H9 (cell line): ENCODE results near the gene PPP1R1B. TPM values are rescaled to one million over a fixed set of nuclear protein-coding genes. Genes with fewer than 3 reads are reported as not detected.

Experiments
- DNase-seq: peaks from one replicate; pipeline ENCODE4 v3.0.0-alpha.2; 2017
- H2AFZ ChIP-seq: one replicate; pipeline ENCODE4 v1.6.1; 2013; ENCODE audit warnings: mild to moderate bottlenecking, low read length, control low read depth, moderate library complexity
- H2AK5ac ChIP-seq: 2 replicates; pipeline ENCODE4 v1.6.1; 2013; ENCODE audit warnings: low read length, control low read depth, mixed read lengths; ENCODE audit not compliant: insufficient read length
- H2BK120ac ChIP-seq: one replicate; pipeline ENCODE4 v1.6.1; 2013; ENCODE audit warnings: low read depth, mild to moderate bottlenecking, low read length, control low read depth, inconsistent platforms; ENCODE audit not compliant: poor library complexity, severe bottlenecking
- H2BK12ac ChIP-seq: 2 replicates; pipeline ENCODE4 v1.6.1; 2013; ENCODE audit warnings: low read length, control low read depth, mixed read lengths, low read depth; ENCODE audit not compliant: insufficient read length
- H2BK15ac ChIP-seq: 2 replicates; pipeline ENCODE4 v1.6.1; 2013; ENCODE audit warnings: low read depth, low read length, control low read depth
- H2BK20ac ChIP-seq: one replicate; pipeline ENCODE4 v1.6.1; 2013; ENCODE audit warnings: low read depth, mild to moderate bottlenecking, low read length, control low read depth, inconsistent platforms; ENCODE audit not compliant: poor library complexity, severe bottlenecking
- H2BK5ac ChIP-seq: 2 replicates; pipeline ENCODE4 v1.6.1; 2013; ENCODE audit warnings: low read length, control low read depth, mixed read lengths; ENCODE audit not compliant: insufficient read length
- H3K14ac ChIP-seq: 2 replicates; pipeline ENCODE4 v1.6.1; 2013; ENCODE audit warnings: low read length, control low read depth; ENCODE audit not compliant: insufficient read depth
- H3K18ac ChIP-seq: 2 replicates; pipeline ENCODE4 v1.6.1; 2013; ENCODE audit warnings: low read depth, mild to moderate bottlenecking, mixed read lengths, low read length, control low read depth; ENCODE audit not compliant: insufficient read length
- H3K23ac ChIP-seq: 2 replicates; pipeline ENCODE4 v1.6.1; 2013; ENCODE audit warnings: low read length, control low read depth, mixed read lengths, low read depth; ENCODE audit not compliant: insufficient read length
- H3K23me2 ChIP-seq: 2 replicates; pipeline ENCODE4 v1.6.1; 2013; ENCODE audit warnings: low read depth, mild to moderate bottlenecking, mixed read lengths, low read length, control low read depth; ENCODE audit not compliant: insufficient read length, poor library complexity, severe bottlenecking
- H3K27ac ChIP-seq: 2 replicates; pipeline ENCODE4 v1.5.1; 2013; ENCODE audit warnings: low read length, control low read depth, mixed read lengths, low read depth; ENCODE audit not compliant: insufficient read length
- H3K27me3 ChIP-seq: 2 replicates; pipeline ENCODE4 v1.6.1; 2013; ENCODE audit warnings: low read length, control low read depth, inconsistent platforms; ENCODE audit not compliant: insufficient read depth
- H3K4ac ChIP-seq: 2 replicates; pipeline ENCODE4 v1.6.1; 2013; ENCODE audit warnings: low read depth, mild to moderate bottlenecking, control low read depth, inconsistent platforms, low read length, moderate library complexity
- H3K4me1 ChIP-seq: 2 replicates; pipeline ENCODE4 v1.6.1; 2013; ENCODE audit warnings: low read length, control low read depth, inconsistent platforms; ENCODE audit not compliant: insufficient read depth
- H3K4me2 ChIP-seq: 2 replicates; pipeline ENCODE4 v1.6.1; 2013; ENCODE audit warnings: low read length, control low read depth, mixed read lengths; ENCODE audit not compliant: insufficient read length, insufficient read depth
- H3K56ac ChIP-seq: 2 replicates; pipeline ENCODE4 v1.6.1; 2013; ENCODE audit warnings: low read depth, mild to moderate bottlenecking, mixed read lengths, low read length, control low read depth; ENCODE audit not compliant: insufficient read length
- H3K79me1 ChIP-seq: 2 replicates; pipeline ENCODE4 v1.6.1; 2013; ENCODE audit warnings: low read depth, mild to moderate bottlenecking, moderate library complexity, low read length, control low read depth, inconsistent platforms; ENCODE audit not compliant: insufficient read depth, poor library complexity, severe bottlenecking
- H3K79me2 ChIP-seq: 2 replicates; pipeline ENCODE4 v1.6.1; 2013; ENCODE audit warnings: low read length, control low read depth, inconsistent platforms; ENCODE audit not compliant: insufficient read depth
- H3K9ac ChIP-seq: 2 replicates; pipeline ENCODE4 v1.6.1; 2013; ENCODE audit warnings: low read length, control low read depth, mixed read lengths; ENCODE audit not compliant: insufficient read length; ENCODE audit errors: extremely low read depth
- H3K9me3 ChIP-seq: one replicate; pipeline ENCODE4 v1.6.1; 2013; ENCODE audit warnings: low read depth, low read length, inconsistent platforms; ENCODE audit not compliant: control insufficient read depth
- H3T11ph ChIP-seq: one replicate; pipeline ENCODE4 v1.6.1; 2013; ENCODE audit warnings: mild to moderate bottlenecking, low read length, control low read depth, inconsistent platforms
- H4K20me1 ChIP-seq: one replicate; pipeline ENCODE4 v1.6.1; 2013; ENCODE audit not compliant: control insufficient read depth, insufficient read length, insufficient read depth
- H4K5ac ChIP-seq: 2 replicates; pipeline ENCODE4 v1.6.1; 2013; ENCODE audit warnings: low read depth, mild to moderate bottlenecking, mixed read lengths, low read length, control low read depth; ENCODE audit not compliant: insufficient read length
- H4K8ac ChIP-seq: replicated peaks from 2 replicates; pipeline ENCODE4 v1.6.1; 2013; ENCODE audit warnings: low read length, control low read depth, mixed read lengths, low read depth; ENCODE audit not compliant: insufficient read length
- H4K91ac ChIP-seq: 2 replicates; pipeline ENCODE4 v1.6.1; 2013; ENCODE audit warnings: low read depth, mild to moderate bottlenecking, moderate library complexity, mixed read lengths, low read length, control low read depth; ENCODE audit not compliant: insufficient read length
- H3K27ac Mint-ChIP-seq, 3 experiments: 2 replicates in 2 of 3; 3 replicates in 1 of 3; pipeline ENCODE4 v1.8.0; 2020 to 2021; ENCODE audit warnings: mixed read lengths in 3 of 3, mild to moderate bottlenecking in 1 of 3, moderate library complexity in 1 of 3
- H3K27me3 Mint-ChIP-seq: 2 replicates; pipeline ENCODE4 v1.8.0; 2021; ENCODE audit warnings: low read depth, mild to moderate bottlenecking, moderate library complexity, mixed read lengths
- H3K36me3 Mint-ChIP-seq, 3 experiments: 2 replicates in 2 of 3; 3 replicates in 1 of 3; pipeline ENCODE4 v1.8.0; 2020 to 2021; ENCODE audit warnings: low read depth in 3 of 3, mixed read lengths in 3 of 3; ENCODE audit not compliant: insufficient read depth in 1 of 3
- H3K4me1 Mint-ChIP-seq, 2 experiments: 2 replicates each; pipeline ENCODE4 v1.8.0; 2020; ENCODE audit warnings: mixed read lengths in 2 of 2
- H3K4me3 Mint-ChIP-seq, 2 experiments: 2 replicates in 1 of 2; 3 replicates in 1 of 2; pipeline ENCODE4 v1.8.0; 2020 to 2021; ENCODE audit warnings: mild to moderate bottlenecking in 2 of 2, mixed read lengths in 2 of 2, moderate library complexity in 1 of 2
- H3K9me3 Mint-ChIP-seq, 2 experiments: 2 replicates in 1 of 2; 3 replicates in 1 of 2; pipeline ENCODE4 v1.8.0; 2020; ENCODE audit warnings: mild to moderate bottlenecking in 2 of 2, mixed read lengths in 2 of 2, moderate library complexity in 1 of 2
- CTCF ChIP-seq: fragments of 200-600 bp; sonication (generic); conservative IDR thresholded peaks from 3 replicates; pipeline ENCODE4 v1.8.0; 2021; ENCODE audit warnings: antibody characterized with exemption, mild to moderate bottlenecking
- WGBS: extraction: QIAGEN DNeasy Blood & Tissue Kit; methylation state at CpG from one replicate; pipeline ENCODE4 v1.1.7; 2013; ENCODE audit warnings: missing lambda C conversion rate, low lambda C conversion rate, mixed read lengths; ENCODE audit not compliant: insufficient read length; ENCODE audit errors: extremely low coverage; 5-methylcytosine and 5-hydroxymethylcytosine counted together
- total RNA-seq: library from RNA; stranded (reverse); gene quantifications from 2 replicates; pipeline ENCODE4 v1.2.1, GENCODE V29; 2021

PPP1R1B gene
- total RNA-seq, 1 experiment from 2014 or later, result 15.5 TPM

GRCh38 chr17:39607851-39608130 lies 19.0 kb upstream of the PPP1R1B start, which contains the start of gene NEUROD2:
Gene NEUROD2, minus strand, starts transcription at chr17:39607920. Its CDS starts 1,321 bp downstream, at chr17:39606599.
- no peaks in the 10 kb centered on the region for H3K9me3 ChIP-seq
- H2AK5ac ChIP-seq, result no peak within 1 kb of the TSS
- H2BK12ac ChIP-seq, result no peak within 1 kb of the TSS
- H3K4ac ChIP-seq, result no peak within 1 kb of the TSS
- no peak within 1 kb of the TSS for H4K8ac ChIP-seq
- TF ChIP-seq CTCF, result no peak
- DNase-seq, result peak; percentile 32
- Mint-ChIP-seq H3K27me3 (peaks cover 98% of the 10 kb centered on the region), H3K9me3 (no peaks in the 10 kb centered on the region; a peak in 1 of 5 replicates), H3K36me3 (no peaks in the 10 kb centered on the region; a peak in 1 of 7 replicates), H3K4me3 (peak within 1 kb of the TSS; percentile 40 to 81; a peak in 4 of 5 replicates), H3K27ac (no peak within 1 kb of the TSS; a peak in 1 of 7 replicates), H3K4me1 (peaks cover 18 to 36% of the 10 kb centered on the region in 2 experiments)
- H3K27me3 ChIP-seq, result peaks cover 66% of the 10 kb centered on the region
- no peak within 1 kb of the TSS for H3T11ph ChIP-seq
- no peak within 1 kb of the TSS for H2BK120ac ChIP-seq
- no peak within 1 kb of the TSS for H2BK5ac ChIP-seq
- H3K23ac ChIP-seq, result no peak within 1 kb of the TSS
- H2BK20ac ChIP-seq, result no peak within 1 kb of the TSS
- H3K56ac ChIP-seq, result no peak within 1 kb of the TSS
- H3K4me2 ChIP-seq, result peak within 1 kb of the TSS; percentile 38
- no peaks in the 10 kb centered on the region; the same call in 1 of the 2 replicates for H3K4me1 ChIP-seq
- H3K79me1 ChIP-seq, result no peaks in the 10 kb centered on the region
- no peaks in the 10 kb centered on the region for H3K79me2 ChIP-seq
- H3K18ac ChIP-seq, result no peak within 1 kb of the TSS
- WGBS, result no CpG with 5 or more reads among the region's 20 CpGs
- H4K5ac ChIP-seq, result no peak within 1 kb of the TSS
- no peak within 1 kb of the TSS for H3K27ac ChIP-seq
- no peak within 1 kb of the TSS for H3K9ac ChIP-seq
- H4K91ac ChIP-seq, result no peak within 1 kb of the TSS
- no peaks in the 10 kb centered on the region for H4K20me1 ChIP-seq
- H2BK15ac ChIP-seq, result no peak within 1 kb of the TSS; the same call in 1 of the 2 replicates
- no peak within 1 kb of the TSS for H3K14ac ChIP-seq
- no peak within 1 kb of the TSS for H2AFZ ChIP-seq
- H3K23me2 ChIP-seq, result peaks cover 20% of the 10 kb centered on the region
